HG02588 (cell line): ENCODE measurements around the gene PCIF1.
"Not testable (repeated sequence)": the region's sequence is repeated elsewhere in the genome, so short reads cannot be mapped to it uniquely, and the experiment has no call there.

Source experiments
- ATAC-seq: cut with Tn5 transposase; IDR thresholded peaks from one replicate; pipeline ENCODE4 v1.9.1; 2021; ENCODE audit warnings: mild to moderate bottlenecking, moderate library complexity; ENCODE audit not compliant: unreplicated experiment

PCIF1 gene

DNA sequence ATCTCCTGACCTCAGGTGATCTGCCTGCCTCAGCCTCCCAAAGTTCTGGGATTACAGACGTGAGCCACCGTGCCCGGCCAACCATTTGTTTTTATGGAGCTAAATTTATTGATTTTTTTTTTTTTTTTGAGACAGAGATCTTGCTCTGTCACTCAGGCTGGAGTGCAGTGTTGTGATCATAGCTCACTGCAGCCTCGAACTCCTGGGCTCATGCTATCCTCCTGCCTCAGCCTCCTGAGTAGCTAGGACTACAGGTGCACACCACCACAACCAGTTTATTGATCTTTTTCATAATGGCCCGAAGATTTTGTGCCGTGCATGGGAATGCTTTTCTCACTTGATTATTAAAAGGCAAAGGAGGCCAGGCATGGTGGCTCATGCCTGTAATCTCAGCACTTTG lies 54.3 kb downstream of the PCIF1 start:
- not testable (repeated sequence) for ATAC-seq

DNA sequence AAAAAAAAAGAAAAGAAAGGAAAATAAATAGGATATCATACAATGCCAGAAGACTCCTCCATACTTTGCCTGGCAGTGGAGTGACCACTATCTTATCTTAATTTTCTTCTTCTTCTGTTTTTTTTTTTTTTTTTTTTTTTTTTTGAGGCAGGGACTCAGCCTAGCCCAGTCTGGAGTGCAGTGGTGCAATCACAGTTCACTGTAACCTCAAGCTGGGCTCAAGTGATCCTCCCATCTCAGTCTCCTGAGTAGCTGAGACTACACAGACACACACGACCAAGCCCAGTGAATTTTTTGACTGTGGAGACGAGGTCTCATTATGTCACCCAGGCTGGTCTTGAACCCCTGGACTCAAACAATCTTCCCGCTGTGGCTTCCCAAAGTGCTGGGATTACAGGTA lies 57.1 kb downstream of the PCIF1 start:
- ATAC-seq = no peak

DNA sequence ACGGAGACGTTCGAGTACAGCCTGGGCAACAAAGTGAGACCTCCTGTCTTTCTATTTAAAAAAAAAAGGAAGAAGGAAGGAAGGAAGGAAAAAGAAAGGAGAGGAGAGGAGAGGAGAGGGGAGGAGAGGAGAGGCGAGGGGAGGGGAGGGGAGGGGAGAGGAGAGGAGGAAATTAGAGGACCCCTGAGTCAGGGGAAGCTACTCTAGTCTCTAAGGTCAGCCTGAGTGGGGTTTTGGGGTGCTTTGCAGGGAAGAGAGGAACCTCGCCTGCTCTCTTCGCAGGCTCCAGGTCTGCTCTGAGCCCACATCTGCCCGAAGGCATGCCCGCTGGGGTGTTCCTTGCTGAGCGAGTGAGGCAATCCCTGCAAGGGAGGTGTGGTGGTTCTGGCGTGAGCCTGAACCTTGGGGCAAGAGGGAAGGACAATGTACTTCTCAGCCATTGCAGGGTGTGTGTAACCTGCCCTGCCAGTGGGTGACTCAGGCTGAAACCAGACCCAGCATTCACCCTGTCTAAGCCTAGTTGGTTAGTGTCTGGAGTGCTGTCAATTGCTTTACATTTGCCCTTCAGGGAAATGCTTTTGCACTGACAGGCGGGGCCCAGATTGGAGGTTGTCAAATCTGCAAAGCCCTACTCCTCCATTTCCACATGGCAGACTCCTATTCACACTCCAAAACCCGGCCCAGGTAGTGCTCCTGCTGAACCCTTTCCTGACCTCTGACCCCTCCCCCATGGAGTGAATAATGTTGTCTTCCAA lies 58.9 kb downstream of the PCIF1 start:
- no peak for ATAC-seq

DNA sequence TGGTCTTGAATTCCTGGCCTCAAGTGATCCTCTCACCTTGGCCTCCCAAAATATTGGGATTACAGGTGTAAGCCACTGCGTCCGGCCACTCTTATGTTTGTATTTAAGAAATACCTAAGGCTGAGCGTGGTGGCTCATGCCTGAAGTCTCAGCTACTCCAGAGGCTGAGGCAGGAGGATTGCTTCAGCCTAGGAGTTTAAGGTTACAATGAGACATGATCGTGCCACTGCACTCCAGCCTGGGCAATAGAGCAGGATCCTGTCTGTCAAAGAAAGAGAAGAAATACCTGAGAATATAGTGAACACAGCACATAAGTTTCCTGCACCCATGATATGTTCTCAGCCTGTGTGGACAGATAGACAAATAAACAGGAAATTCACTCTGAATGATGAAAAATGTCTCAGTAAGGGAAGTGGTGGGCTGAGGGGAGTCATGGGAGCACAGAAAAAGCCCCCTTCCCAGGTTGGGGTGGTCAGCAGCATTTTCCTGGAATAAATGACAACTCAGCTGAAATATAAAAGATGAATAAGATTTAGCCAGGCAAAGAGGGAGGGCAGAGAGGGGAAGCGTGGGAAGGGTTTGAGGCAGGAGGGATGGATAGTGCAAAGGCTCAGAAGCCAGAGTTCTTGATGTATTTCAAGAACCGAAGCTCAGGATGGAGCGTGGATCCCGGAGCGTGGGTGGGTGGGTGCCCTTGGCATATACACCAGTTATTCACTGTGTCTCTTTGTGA lies 60.4 kb downstream of the PCIF1 start:
- no peak for ATAC-seq

DNA sequence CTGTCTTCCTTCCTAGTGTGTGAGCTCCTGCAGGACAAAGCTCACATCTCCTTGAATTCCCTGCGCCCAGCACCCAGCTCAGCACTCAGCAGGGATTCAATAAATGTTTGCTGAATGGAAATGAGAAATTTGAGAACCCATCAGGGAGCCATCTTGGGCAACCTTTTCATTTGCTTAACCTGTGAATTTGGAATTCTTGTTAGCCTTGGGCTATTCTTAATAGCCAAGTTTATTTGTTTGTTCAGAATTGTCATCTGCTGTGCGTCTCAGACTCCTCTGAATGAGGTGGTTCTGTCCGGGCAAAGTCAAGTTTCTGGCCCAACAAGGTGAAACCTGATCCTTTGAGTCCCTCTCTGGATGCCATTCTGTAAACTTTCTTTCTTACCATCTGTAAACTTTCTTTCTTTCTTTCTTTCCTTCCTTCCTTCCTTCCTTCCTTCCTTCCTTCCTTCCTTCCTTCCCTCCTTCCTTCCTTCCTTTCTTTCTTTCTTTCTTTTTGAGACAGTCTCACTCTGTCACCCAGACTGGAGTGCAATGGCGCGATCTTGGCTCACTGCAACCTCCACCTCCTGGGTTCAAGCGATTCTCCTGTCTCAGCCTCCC lies 61.1 kb downstream of the PCIF1 start:
- not testable (repeated sequence) for ATAC-seq

DNA sequence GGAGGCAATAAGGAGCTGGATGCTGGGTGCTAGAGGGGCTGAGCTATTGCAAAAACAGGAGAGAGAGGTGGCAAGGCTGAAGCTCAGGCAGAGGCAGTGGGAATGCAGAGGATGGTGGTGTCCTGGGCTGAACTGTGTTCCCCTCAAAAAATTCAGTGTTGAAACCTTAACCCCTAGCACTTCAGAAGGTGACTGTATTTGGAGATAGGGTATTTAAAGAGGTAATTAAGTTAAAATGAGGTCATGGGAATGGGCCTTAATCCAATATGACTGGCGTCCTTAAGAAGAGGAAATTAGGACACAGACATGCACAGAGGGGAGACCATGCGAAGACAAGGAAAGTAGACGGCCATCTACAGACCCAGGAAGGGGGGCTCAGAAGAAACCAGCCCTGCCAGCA lies 62.7 kb downstream of the PCIF1 start:
- no peak for ATAC-seq
